ENCODE measurements around the gene GABARAPL2.
"Not testable (repeated sequence)": the region's sequence is repeated elsewhere in the genome, so short reads cannot be mapped to it uniquely, and the experiment has no call there.

GABARAPL2 gene

DNA sequence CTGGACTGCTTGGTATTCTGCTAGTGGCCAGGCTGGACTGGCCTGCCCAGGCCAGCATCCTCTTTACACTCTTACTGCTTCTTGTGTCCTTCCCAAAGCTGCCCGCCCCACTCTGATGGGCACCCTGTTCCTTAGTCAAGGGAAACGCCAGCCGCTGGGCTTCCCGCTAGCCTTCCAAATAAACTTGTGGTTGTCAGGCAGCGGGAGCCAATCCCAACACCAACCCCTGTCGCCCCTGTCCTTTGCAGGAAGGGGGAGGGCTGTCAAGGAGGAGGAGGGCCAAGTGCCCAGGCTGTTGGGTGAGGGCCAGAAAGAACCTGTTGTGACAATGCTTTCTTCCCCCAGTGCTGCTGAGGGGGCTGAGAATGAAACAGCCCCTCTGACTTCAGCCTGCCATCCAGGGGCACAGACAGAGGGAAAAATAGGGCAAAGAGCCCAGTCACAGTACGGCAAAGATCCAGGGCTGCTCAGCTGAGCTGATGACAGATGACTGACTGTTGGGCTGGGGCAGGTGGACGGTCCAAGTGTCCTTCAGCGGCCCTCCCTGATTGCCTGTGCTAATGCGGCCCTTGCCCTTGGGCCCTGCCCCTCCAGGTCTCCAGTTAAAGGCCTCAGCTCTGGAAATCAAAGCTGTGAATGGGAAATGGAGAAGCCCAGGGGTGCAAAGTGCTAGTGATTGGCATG is 27.2 kb upstream of the GABARAPL2 start:
- intact Hi-C loops (cut with micrococcal nuclease); H3K27me3 Mint-ChIP-seq; H3K4me1 Mint-ChIP-seq (ENCODE audit: low read depth); H3K4me3 Mint-ChIP-seq; H3K36me3 Mint-ChIP-seq (ENCODE audit: low read depth); H3K9me3 Mint-ChIP-seq; H3K27ac Mint-ChIP-seq: not testable (repeated sequence)

DNA sequence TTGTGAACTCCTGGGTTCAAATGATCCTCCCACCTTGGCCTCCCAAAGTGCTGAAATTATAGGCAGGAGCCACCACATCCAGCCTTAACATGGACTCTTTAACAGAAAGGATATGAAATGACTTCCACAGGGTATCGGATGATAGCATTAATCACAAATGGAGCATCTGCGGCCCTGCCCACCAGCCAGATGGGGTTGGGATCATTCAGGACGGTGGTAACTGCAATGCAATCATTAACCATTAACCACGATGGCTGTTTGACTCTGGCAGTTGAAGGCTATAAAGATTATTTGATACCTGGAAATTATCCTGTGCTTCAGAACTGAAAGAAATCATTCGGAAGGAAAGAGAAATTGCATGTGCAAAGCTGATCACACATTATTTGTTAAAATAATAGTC is 24.9 kb upstream of the GABARAPL2 start:
- H3K36me3 Mint-ChIP-seq (ENCODE audit: low read depth): no peaks in the 10 kb centered on the region
- H3K27ac Mint-ChIP-seq: no peak overlapping the region
- H3K4me1 Mint-ChIP-seq (ENCODE audit: low read depth): no peaks in the 10 kb centered on the region
- intact Hi-C loops (cut with micrococcal nuclease): no loop called here
- H3K27me3 Mint-ChIP-seq: no peaks in the 10 kb centered on the region
- H3K4me3 Mint-ChIP-seq: no peak overlapping the region
- no peaks in the 10 kb centered on the region for H3K9me3 Mint-ChIP-seq

DNA sequence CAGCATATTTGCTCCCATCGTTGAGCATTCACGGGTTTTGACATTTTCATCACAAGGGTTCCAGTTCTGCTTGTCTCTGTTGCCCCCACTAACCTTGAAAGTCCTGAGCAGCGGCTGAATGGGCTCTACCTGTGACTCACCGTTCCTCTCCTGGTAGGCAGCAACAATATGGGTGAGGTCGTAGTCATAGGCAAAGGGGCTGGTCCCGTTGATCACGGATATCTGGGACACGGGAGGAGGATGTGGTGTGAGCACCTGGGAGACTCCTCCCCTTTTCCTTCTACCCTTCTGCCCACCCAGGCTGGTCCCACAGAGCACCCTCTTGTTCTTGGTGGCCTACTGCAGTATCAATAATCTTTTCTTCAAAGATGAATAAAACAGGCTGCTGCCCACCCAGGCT is 23.7 kb upstream of the GABARAPL2 start:
- H3K27ac Mint-ChIP-seq; H3K36me3 Mint-ChIP-seq (ENCODE audit: low read depth); H3K27me3 Mint-ChIP-seq; intact Hi-C loops (cut with micrococcal nuclease); H3K4me1 Mint-ChIP-seq (ENCODE audit: low read depth); H3K9me3 Mint-ChIP-seq; H3K4me3 Mint-ChIP-seq: not testable (repeated sequence)

DNA sequence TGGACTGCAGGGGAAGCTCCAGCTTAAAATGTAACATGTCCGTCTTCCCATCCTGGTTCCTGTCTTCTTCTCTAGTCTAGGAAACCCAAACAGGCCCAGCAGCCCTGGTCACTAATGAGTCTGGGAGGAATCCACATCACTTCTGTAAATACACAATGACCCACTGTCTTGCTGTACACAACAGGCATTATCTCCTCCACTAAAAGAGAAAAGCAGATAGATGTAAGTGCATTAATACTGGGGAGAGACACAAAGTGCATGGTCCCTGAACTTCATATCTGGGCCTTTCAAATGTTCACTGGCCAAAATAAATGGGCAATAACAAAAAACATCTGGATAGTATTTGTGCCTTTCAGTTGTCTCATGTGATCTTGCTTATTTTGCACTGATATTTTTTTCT is 20.3 kb upstream of the GABARAPL2 start:
- not testable (repeated sequence) for H3K36me3 Mint-ChIP-seq (ENCODE audit: low read depth); H3K4me3 Mint-ChIP-seq; H3K27me3 Mint-ChIP-seq; H3K9me3 Mint-ChIP-seq; H3K27ac Mint-ChIP-seq
- intact Hi-C loops (cut with micrococcal nuclease): loop anchor here (5.0 kb wide), 1 partner anchor 349 kb away; no protein-coding TSS in a partner anchor
- H3K4me1 Mint-ChIP-seq (ENCODE audit: low read depth): peaks cover 14% of the 10 kb centered on the region

DNA sequence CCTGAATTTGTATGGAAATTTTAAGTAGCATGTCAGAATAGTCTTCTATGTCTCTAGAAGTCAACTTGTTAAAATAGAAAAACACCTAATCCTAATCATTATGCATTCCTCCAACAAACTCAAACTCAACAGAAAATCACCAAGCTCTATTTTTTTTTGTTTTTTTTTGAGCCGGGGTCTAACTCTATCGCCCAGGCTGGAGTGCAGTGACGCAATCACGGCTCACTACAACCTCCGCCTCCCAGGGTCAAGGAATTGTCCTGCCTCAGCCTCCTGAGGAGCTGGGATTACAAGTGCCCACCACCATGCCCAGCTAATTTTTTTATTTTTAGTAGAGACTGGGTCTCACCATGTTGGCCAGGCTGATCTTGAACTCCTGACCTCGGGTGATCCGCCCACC is 19.9 kb upstream of the GABARAPL2 start:
- Mint-ChIP-seq H3K4me1 (ENCODE audit: low read depth) (peaks cover 14% of the 10 kb centered on the region), H3K27ac (no peak overlapping the region), H3K9me3 (no peaks in the 10 kb centered on the region), H3K4me3 (no peak overlapping the region), H3K27me3 (peaks cover 1% of the 10 kb centered on the region), H3K36me3 (ENCODE audit: low read depth) (no peaks in the 10 kb centered on the region)
- intact Hi-C loops (cut with micrococcal nuclease): loop anchor here (5.0 kb wide), 1 partner anchor 349 kb away; no protein-coding TSS in a partner anchor

DNA sequence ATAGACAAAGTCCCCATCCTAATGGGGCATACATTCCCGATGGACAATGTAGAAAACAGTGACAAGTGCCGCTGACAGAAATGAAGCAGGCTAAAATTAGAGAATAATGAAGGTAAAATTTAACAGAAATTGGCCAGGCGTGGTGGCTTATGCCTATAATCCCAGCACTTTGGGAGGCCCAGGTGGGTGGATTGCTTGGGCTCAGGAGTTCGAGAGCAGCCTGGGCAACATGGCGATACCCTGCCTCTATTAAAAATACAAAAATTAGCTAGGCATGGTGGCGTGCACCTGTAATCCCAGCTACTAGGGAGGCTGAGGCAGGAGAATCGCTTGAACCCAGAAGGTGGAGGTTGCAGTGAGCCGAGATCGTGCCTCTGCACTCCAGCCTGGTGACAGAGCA is 17.7 kb upstream of the GABARAPL2 start:
- H3K27ac Mint-ChIP-seq, H3K4me3 Mint-ChIP-seq: not testable (repeated sequence)
- intact Hi-C loops (cut with micrococcal nuclease): loop anchor here (5.0 kb wide), 1 partner anchor 351 kb away; no protein-coding TSS in a partner anchor

DNA sequence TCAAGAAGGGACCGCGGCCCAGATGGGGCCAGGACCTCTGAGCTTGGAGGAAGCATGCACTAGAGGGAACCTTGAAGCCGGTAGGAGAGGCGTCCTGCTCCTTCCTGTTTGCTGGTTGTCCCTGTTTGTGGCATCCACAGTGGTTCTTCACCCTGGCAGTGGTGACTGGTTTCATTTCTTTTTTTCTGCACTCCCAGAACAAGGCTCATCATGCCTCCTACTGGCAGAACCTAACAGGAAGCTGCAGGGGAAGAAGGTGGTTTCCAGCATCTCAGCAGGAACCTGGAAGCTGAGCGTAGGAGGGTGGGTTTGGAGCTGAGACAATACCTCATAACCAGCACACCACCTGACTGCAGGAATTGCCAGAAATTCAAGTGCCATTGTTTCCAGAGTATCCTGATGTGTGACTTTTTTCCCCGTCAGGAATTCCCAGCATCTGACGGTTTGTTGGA is 15.9 kb upstream of the GABARAPL2 start:
- intact Hi-C loops (cut with micrococcal nuclease): loop anchor here (1.0 to 10.0 kb wide), 4 partner anchors 17 to 115 kb away; partner anchors contain the start of genes CFDP1, GABARAPL2 and TMEM170A
- Mint-ChIP-seq H3K36me3 (ENCODE audit: low read depth) (no peaks in the 10 kb centered on the region), H3K27me3 (peaks cover 19% of the 10 kb centered on the region), H3K4me3 (no peak overlapping the region), H3K9me3 (no peaks in the 10 kb centered on the region), H3K27ac (peak overlapping the region; percentile 53), H3K4me1 (ENCODE audit: low read depth) (peaks cover 15% of the 10 kb centered on the region)

More for the DNA sequence above, 17.7 kb upstream of the GABARAPL2 start:
- H3K9me3 Mint-ChIP-seq; H3K36me3 Mint-ChIP-seq (ENCODE audit: low read depth); H3K27me3 Mint-ChIP-seq: not testable (repeated sequence)
- H3K4me1 Mint-ChIP-seq (ENCODE audit: low read depth): peaks cover 14% of the 10 kb centered on the region

DNA sequence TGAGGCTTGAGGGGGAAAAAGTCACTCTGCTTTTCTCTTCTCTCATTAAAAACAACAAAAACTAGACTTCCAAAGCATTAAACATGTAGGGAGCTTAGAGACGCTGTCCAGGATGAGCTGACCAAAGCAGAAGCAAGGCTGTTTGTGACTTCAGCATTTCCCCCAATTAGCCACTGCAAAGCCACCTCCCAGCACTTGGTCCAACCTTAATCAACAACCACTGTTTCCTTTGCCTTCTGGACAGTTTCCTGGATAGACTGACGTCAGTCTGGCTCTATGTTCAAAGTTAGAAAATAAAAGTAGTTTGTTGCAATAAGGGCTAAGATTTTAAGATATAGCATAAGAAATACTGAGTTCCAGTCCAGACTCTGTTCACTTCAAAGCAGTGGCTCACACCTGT is 13.2 kb upstream of the GABARAPL2 start:
- no peak overlapping the region for H3K4me3 Mint-ChIP-seq
- intact Hi-C loops (cut with micrococcal nuclease): loop anchor here (10.0 kb wide), 1 partner anchor 118 kb away; the partner anchor contains the start of gene CFDP1
- no peak overlapping the region for H3K27ac Mint-ChIP-seq
- peaks cover 21% of the 10 kb centered on the region for H3K27me3 Mint-ChIP-seq
- H3K36me3 Mint-ChIP-seq (ENCODE audit: low read depth): no peaks in the 10 kb centered on the region
- H3K9me3 Mint-ChIP-seq: no peaks in the 10 kb centered on the region
- peaks cover 25% of the 10 kb centered on the region for H3K4me1 Mint-ChIP-seq (ENCODE audit: low read depth)

DNA sequence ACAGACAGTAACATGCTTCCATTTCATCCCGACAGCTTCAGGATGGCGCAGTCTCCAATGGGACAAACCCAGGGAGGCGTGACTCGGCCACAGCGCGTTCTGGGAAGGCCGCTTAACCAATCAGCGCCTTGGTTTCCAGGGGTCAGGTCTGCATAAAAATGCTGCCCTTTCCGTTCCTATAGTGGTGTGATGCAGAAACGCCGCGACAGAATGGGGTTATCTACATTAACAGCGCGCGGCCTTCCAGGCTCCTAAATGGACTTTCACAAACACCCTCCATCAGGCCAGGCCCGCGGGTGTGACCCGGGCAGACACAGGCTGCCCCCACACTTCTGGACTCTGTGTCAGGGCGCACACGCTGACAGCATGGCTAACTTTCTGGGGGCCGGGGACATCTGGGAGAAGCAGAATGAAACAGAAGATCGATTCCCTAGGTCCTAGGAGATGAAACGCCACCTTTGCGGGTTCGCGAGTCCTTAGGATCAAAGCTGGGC is 10.9 kb upstream of the GABARAPL2 start:
- Mint-ChIP-seq H3K4me3 (peak overlapping the region; percentile 82), H3K27ac (peak overlapping the region; percentile 67), H3K27me3 (peaks cover 32% of the 10 kb centered on the region), H3K9me3 (no peaks in the 10 kb centered on the region), H3K36me3 (ENCODE audit: low read depth) (no peaks in the 10 kb centered on the region), H3K4me1 (ENCODE audit: low read depth) (peaks cover 19% of the 10 kb centered on the region)
- intact Hi-C loops (cut with micrococcal nuclease): loop anchor here (10.0 kb wide), 1 partner anchor 120 kb away; the partner anchor contains the start of gene CFDP1

DNA sequence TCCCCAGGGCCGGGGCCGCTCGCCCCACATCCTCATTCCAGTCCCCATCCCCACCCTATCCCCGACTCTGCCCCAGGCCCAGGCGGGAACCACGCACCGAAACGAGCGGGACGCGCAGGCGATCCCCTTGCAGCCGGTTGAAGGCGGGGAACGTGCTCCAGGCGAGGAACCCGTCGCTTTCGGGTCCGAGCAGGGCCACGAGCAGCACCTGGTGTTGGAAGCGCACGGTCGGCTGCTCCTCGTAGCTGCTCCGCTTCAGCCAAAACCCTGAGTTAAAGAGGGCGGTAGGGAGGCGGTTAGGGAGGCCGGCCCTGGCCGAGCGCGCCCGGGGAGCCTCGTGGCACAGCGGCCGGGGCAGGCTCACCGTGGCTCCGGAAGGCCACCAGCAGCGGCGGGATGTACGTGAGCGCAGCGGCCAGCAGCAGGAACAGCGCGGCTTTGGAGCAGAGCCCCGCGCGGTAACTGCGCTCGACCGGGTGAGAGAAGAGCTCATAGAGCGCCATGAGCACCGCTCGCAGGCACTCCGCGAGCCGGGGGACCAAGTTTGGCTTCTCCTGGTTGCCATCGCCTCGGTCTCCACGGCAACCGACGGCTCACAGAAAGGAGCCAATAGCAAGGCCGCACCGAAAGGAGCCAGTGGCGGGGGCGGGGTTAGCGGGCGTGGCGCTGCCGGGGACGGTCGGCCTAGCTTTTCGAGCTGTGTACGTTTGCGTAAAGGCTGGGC is 10.3 kb upstream of the GABARAPL2 start, which contains the start of gene TMEM231:
Gene TMEM231 (minus strand): TSS at position 546 of the 724 bp plus-strand sequence. CDS start 43 bp downstream, at position 503.
- intact Hi-C loops (cut with micrococcal nuclease): loop anchor here (1.0 to 10.0 kb wide), 2 partner anchors 10 to 121 kb away; partner anchors contain the start of genes CFDP1 and GABARAPL2
- H3K36me3 Mint-ChIP-seq (ENCODE audit: low read depth): no peaks in the 10 kb centered on the region
- H3K27me3 Mint-ChIP-seq: peaks cover 32% of the 10 kb centered on the region
- H3K4me1 Mint-ChIP-seq (ENCODE audit: low read depth): peaks cover 16% of the 10 kb centered on the region
- H3K9me3 Mint-ChIP-seq: no peaks in the 10 kb centered on the region
- peak within 1 kb of the TSS; percentile 67 for H3K27ac Mint-ChIP-seq
- peak within 1 kb of the TSS; percentile 82 for H3K4me3 Mint-ChIP-seq

DNA sequence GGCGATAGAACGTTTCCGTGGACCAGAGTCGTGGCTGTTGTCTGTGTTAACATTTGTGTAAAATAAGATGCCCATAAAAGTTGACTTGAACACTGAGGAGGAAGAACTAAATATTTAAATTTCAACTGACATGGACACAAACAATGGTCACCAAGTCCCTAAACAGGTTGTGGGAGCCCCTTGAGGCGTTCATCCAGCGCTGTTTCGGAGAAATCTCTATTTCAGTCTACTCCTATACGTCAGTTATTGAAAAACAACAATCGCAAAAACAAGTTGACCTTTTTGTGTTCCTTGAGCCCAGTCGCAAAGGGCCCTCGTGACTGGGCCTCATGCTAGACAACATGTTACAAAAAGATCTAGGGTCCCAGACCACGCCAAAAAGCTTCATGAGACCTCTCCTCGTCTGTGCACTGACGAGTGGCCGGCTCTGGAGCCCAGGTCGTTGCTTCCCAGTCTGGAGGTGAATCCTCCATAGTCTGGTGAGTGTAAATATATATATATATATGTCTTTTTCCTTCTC is 9.7 kb upstream of the GABARAPL2 start:
- Mint-ChIP-seq H3K27me3 (peaks cover 35% of the 10 kb centered on the region), H3K9me3 (no peaks in the 10 kb centered on the region), H3K4me1 (ENCODE audit: low read depth) (peaks cover 16% of the 10 kb centered on the region), H3K36me3 (ENCODE audit: low read depth) (no peaks in the 10 kb centered on the region), H3K4me3 (peak overlapping the region; percentile 82), H3K27ac (peak overlapping the region; percentile 67)
- intact Hi-C loops (cut with micrococcal nuclease): loop anchor here (1.0 to 10.0 kb wide), 2 partner anchors 10 to 122 kb away; partner anchors contain the start of genes CFDP1 and GABARAPL2

DNA sequence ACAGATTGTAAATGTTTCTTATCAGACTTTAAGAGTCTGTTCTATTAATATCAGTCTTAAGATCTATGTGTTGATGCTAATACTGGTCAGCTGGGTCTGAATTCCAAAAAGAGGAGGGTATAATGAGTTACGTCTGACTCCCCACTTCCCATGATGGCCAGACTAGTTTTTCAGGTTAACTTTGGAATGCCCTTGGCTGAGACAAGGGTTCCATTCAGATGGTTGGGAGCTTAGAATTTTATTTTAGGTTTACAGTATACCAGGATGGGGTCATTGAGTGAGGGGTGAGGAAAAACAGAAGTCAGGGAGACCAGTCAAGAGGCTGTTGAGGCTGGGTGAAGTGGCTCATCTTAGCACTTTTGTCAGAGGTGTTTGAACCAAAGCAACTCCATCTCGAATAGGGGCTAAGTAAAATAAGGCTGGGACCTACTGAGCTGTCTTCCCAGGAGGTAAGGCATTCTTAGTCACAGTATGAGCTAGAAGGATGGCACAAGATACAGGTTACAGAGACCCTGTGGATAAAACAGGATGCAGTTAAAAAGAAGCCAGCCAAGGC is 7.3 kb upstream of the GABARAPL2 start:
- Mint-ChIP-seq H3K27ac (no peak overlapping the region), H3K36me3 (ENCODE audit: low read depth) (no peaks in the 10 kb centered on the region), H3K4me3 (no peak overlapping the region), H3K4me1 (ENCODE audit: low read depth) (peaks cover 16% of the 10 kb centered on the region), H3K9me3 (no peaks in the 10 kb centered on the region), H3K27me3 (peaks cover 40% of the 10 kb centered on the region)
- intact Hi-C loops (cut with micrococcal nuclease): loop anchor here (10.0 kb wide), 1 partner anchor 124 kb away; the partner anchor contains the start of gene CFDP1

DNA sequence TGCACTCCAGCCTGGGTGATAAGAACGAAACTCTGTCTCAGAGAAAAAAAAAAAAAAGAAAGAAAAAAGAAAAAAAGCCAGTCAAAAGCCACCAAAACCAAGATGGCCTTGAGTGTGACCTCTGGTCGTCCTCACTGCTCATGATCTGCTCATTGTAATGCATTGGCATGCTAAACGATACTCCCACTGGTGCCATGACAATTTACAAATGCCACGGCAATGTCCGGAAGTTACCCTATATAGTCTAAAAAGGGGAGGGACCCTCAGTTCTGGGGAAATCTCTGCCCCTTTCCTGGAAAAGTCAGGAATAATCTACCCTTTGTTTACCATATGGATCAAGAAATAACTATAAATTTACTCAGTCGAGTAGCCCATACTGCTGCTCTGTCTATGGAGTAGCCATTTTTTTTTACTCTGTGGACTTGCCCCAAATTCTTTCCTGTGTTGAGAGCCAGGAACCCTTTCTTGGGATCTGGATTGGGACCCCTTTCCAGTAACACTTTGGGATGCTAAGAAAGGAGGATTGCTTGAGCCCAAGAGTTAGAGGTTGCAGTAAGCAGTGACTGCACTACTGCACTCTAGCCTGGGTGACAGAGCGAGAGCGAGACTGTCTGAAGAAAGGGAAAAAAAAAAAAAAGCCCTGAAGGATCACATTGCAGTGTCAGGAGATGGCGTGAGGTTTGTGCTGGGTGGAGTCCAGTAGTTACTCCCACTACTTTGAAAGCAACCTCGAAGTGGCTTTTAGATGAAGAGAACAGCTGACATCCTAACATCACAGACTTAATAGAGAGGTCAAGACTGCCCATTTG is 6.4 kb upstream of the GABARAPL2 start:
- Mint-ChIP-seq H3K4me3 (no peak overlapping the region), H3K9me3 (no peaks in the 10 kb centered on the region), H3K27me3 (peaks cover 38% of the 10 kb centered on the region), H3K27ac (peak overlapping the region; percentile 31), H3K36me3 (ENCODE audit: low read depth) (no peaks in the 10 kb centered on the region), H3K4me1 (ENCODE audit: low read depth) (peaks cover 16% of the 10 kb centered on the region)
- intact Hi-C loops (cut with micrococcal nuclease): loop anchor here (10.0 kb wide), 1 partner anchor 125 kb away; the partner anchor contains the start of gene CFDP1
